HepG2 (cell line): ENCODE measurements around the gene TBC1D16. TPM values are rescaled to one million over a fixed set of nuclear protein-coding genes. Genes with fewer than 3 reads are reported as not detected.

Source experiments
- AHR ChIP-seq: IDR thresholded peaks from 2 replicates; pipeline ENCODE4 v1.6.1; 2018; ENCODE audit warnings: missing genetic modification reagents, missing compliant biosample characterization
- ATAD3A ChIP-seq: sonication (generic); formaldehyde crosslinking; IDR thresholded peaks from 2 replicates; pipeline ENCODE4 v1.4.0; 2020; ENCODE audit warnings: missing genetic modification reagents
- PPARG ChIP-seq: conservative IDR thresholded peaks from 2 replicates; pipeline ENCODE4 v1.6.1; 2016; ENCODE audit warnings: missing biosample characterization, missing genetic modification reagents
- SKIL ChIP-seq: sonication (generic); formaldehyde crosslinking; IDR thresholded peaks from 2 replicates; pipeline ENCODE4 v1.8.0; 2022; ENCODE audit warnings: missing genetic modification reagents, mild to moderate bottlenecking, moderate library complexity, borderline replicate concordance
- SP140L ChIP-seq: sonication (generic); formaldehyde crosslinking; IDR thresholded peaks from 2 replicates; pipeline ENCODE4 v1.4.0; 2020; ENCODE audit warnings: missing genetic modification reagents, borderline replicate concordance
- SSRP1 ChIP-seq: IDR thresholded peaks from 2 replicates; pipeline ENCODE4 v1.6.1; 2016; ENCODE audit warnings: control low read depth
- ZHX1 ChIP-seq: sonication (generic); formaldehyde crosslinking; IDR thresholded peaks from 2 replicates; pipeline ENCODE4 v1.8.1; 2022; ENCODE audit warnings: low read depth, mild to moderate bottlenecking, missing genetic modification reagents
- ZHX2 ChIP-seq, 2 experiments: sonication (generic) in 1 of 2; formaldehyde crosslinking in 1 of 2; IDR thresholded peaks; 2 replicates each; pipeline versions ENCODE4 v1.6.1 to v1.9.0; 2014 to 2022; ENCODE audit warnings: antibody characterized with exemption in 1 of 2, borderline replicate concordance in 1 of 2, inconsistent platforms in 1 of 2, low read depth in 1 of 2, missing genetic modification reagents in 1 of 2
- ZNF30 ChIP-seq: sonication (generic); formaldehyde crosslinking; IDR thresholded peaks from 2 replicates; pipeline ENCODE4 v1.5.0; 2020; ENCODE audit warnings: mild to moderate bottlenecking, missing genetic modification reagents
- ZNF367 ChIP-seq: sonication (generic); formaldehyde crosslinking; IDR thresholded peaks from 2 replicates; pipeline ENCODE4 v1.4.0; 2020; ENCODE audit warnings: missing genetic modification reagents, borderline replicate concordance
- ZNF512B ChIP-seq: sonication (generic); formaldehyde crosslinking; IDR thresholded peaks from 2 replicates; pipeline ENCODE4 v1.5.1; 2020; ENCODE audit warnings: missing genetic modification reagents, mild to moderate bottlenecking, borderline replicate concordance
- ZNF7 ChIP-seq: IDR thresholded peaks from 2 replicates; pipeline ENCODE4 v1.6.1; 2016; ENCODE audit warnings: missing biosample characterization, missing genetic modification reagents
- ZSCAN22 ChIP-seq: sonication (generic); formaldehyde crosslinking; IDR thresholded peaks from 2 replicates; pipeline ENCODE4 v1.4.0; 2020; ENCODE audit warnings: mild to moderate bottlenecking, missing genetic modification reagents
- polyA plus RNA-seq, 8 experiments: library from polyadenylated mRNA; depleted of rRNA in 3 of 8; stranded (reverse) in 7 of 8; unstranded in 1 of 8; fragments of >200 nt; fragmentation: Illumina TruSeq in 4 of 8; extraction: Trizol in 4 of 8; gene quantifications; 2 replicates each; pipeline versions ENCODE4 v1.2.1 to v1.2.3, GENCODE V29; 2011 to 2016; ENCODE audit warnings: low read depth in 4 of 8, missing spikeins in 1 of 8, mixed read lengths in 1 of 8; ENCODE audit not compliant: insufficient read depth in 1 of 8
- total RNA-seq, 5 experiments: library from RNA; depleted of rRNA; stranded (reverse); fragments of >200 nt; fragmentation: Illumina TruSeq; extraction: Trizol; gene quantifications; 2 replicates each; pipeline ENCODE4 v1.2.3, GENCODE V29; 2016; ENCODE audit warnings: low read depth in 1 of 5

Gene TBC1D16
- total and polyA plus RNA-seq, 2 of the 13 experiments (the other 11 are each of a cell fraction or from before 2014, with no cell fraction given), result 14.9 to 24.9 TPM

- TF ChIP-seq ZHX1 (0 out of 2 replicates have a peak, but pooled peaks have one; percentile 48), AHR (peak; percentile 64; the same call in 1 of the 2 replicates), SP140L (CRISPR knock-in tag) (no peak), ZNF30 (CRISPR knock-in tag) (no peak), ZNF367 (CRISPR knock-in tag) (no peak), ATAD3A (CRISPR knock-in tag) (no peak), ZHX2 (IDR thresholded peaks at IDR 0.05; ENCODE audit: low read depth) (no peak), ZHX2 (CRISPR knock-in tag; IDR thresholded peaks at IDR 0.05; ENCODE audit: borderline replicate concordance) (no peak), SSRP1 (CRISPR knock-in tag) (no peak), PPARG (peak; percentile 65), ZNF7 (CRISPR knock-in tag) (no peak), ZSCAN22 (CRISPR knock-in tag) (no peak), SKIL (peak; percentile 55; the same call in 1 of the 2 replicates), ZNF512B (CRISPR knock-in tag) (no peak)
Measured at GRCh38 chr17:80023481-80024205, 12.0 kb downstream of the TBC1D16 start (continued).
